Fibroblast of skin of back (primary cell): ENCODE measurements around the gene MYPOP. TPM values are rescaled to one million over a fixed set of nuclear protein-coding genes. Genes with fewer than 3 reads are reported as not detected.

Source experiments
- DNase-seq: peaks from one replicate; pipeline ENCODE4 v3.0.0-alpha.2; 2013
- polyA plus RNA-seq, 2 experiments: library from polyadenylated mRNA; unstranded; fragments of 120-200 nt; gene quantifications; one replicate each; pipeline ENCODE4 v1.2.1, GENCODE V29; 2013; ENCODE audit not compliant: insufficient read length in 2 of 2

Gene MYPOP, protein sequence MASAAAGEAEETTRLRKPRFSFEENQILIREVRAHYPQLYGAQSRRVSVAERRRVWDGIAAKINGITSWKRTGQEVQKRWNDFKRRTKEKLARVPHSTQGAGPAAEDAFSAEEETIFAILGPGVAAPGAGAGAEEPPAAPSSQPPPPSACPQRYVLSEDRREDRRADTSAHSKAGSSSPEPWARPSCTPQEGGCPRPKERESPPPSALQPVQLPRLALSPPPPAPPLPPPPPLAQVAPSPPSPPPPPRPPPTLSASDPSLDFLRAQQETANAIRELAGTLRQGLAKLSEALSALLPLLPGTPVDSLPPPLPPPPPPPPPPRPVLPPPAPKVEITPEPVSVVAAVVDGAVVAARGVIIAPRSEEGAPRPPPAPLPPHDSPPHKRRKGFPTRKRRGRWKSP
- polyA plus RNA-seq (2013, experiment 1 of 2; ENCODE audit: insufficient read length), result 7.8 TPM
- polyA plus RNA-seq (2013, experiment 2 of 2; ENCODE audit: insufficient read length), result 8.3 TPM

DNA sequence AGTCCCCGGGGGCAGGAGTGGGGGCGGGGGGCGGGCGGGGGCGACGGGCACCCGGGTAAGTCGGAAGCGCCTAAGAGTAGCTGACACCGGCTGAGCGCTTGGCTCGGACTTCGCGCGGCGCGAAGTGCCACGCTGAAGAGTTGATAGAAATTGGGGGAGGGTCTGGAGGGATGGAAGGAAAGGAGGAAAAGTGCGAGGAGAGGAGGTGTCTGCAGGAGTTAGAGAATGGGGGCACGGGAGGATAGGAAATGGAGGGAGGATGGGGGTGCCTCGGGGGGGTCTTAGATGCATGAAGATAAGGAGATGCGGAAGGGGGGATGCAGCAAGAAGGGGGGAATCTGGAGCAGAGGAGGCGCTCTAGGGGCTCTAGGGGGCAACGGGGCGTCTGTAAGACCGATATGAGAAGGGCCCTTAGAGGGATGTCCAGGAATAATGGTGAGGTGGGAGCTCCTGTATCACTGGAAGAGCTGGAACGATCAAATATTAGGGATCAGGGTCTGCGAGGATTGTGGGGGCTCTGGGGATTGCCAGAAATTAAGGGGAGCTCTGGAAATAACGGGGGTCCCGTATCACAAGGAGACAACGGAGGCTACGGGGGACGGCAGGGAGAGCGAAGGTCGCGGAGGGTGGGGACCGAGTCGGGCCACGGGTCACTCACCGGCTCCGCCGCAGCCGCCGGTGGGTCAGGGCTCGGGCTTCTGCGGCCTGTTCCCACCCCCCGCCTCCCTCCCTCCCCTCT is at the start of gene MYPOP:
Gene MYPOP (minus strand): TSS at position 702 of the 739 bp plus-strand sequence. CDS start 840 bp downstream, outside the sequence.
- no peak for DNase-seq

DNA sequence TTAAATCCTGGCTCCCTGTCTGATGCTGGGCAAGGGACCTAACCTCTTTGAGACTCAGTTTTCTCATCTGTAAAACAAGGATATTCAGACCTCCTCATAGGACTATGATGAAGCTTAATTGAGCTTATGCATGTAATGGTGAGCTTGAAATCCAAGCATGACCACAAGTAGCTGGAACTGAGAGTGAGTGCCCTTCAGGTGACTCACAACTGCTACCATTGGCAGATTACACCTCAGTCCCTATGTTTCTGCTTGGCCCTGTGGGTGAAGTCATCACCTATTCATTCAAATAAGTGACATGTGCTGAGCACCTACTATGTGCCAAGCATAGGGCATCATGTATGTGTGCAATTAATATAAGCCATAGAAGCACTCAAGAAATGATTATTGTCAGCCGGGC is 45.5 kb upstream of the MYPOP start:
- no peak for DNase-seq

DNA sequence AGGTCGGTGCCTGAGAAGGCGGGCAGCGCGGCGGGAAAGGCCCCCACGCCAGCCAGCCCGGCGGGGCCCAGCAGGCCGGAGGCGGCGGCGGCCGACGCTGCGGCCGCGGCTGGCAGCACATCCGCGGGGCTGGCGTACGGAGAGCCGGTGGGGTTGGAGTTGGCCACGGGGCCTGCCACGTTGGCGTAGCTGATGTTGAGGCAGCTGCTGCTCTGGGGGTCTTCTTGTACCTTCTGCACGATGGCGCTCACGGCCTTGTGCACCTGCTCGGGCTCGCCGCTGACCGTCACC is 38.0 kb upstream of the MYPOP start:
- no peak for DNase-seq

DNA sequence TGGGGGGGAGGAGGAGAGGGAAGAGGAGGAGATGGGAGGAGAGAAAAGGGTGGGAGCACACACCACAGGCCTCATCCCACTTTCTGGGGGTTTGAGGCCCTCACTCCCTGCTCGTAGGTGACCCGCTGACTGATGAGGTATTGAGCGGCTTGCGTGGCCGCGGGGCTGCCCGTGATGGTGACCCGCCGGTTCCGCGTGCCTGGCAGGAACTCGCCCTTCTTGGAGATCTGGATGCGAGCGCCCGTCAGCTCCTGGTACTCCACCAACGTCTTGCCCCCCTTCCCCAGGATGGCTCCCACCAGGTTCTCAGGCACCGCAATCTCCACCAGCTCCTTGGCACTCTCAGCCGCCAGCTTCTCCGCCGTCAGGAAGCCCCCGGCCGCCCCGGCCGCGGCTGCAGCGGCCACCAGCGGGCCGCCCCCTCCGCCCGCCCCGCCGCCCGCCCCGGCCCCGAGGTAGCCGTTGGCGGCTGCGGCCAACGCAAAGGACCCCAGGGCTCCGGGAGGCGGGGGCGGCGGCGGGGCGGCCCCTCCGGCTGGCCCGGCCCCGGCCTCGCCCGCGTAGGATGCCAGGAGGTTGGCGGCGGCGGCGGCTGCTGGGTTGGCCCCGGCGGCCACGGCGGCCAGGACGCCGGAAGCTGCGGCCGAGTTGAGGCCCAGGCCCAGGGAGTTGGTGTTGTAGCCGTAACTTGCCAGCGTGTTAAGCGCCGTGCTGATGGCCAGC is 37.5 kb upstream of the MYPOP start:
- DNase-seq, result no peak

DNA sequence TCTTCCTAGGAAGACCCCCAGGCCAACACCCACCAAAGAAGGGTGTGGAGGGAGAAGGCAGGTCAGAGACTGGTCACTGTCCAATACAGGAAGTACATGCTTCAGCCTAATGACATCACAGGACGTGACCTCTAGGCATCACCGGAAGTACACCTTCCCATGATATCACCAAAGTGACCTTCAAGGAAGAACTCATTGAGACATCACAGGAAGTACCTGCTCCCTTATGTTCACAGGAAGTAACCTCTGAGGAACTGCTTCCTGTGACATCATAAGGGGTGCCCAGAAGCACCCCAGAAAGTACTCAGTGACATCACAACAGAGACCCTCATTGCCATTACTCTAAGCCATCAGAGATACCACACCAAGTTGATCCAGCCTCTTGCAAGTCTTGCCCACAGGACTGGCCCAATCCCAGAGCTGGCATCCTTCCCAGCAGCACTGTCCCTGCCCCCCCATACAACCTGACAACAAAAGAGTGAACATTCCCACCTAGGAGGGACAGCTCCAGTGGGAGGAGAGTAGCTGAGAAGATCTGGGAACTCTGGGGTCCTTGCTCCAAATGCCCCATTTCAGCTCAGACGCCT is 36.4 kb upstream of the MYPOP start:
- DNase-seq, result no peak

DNA sequence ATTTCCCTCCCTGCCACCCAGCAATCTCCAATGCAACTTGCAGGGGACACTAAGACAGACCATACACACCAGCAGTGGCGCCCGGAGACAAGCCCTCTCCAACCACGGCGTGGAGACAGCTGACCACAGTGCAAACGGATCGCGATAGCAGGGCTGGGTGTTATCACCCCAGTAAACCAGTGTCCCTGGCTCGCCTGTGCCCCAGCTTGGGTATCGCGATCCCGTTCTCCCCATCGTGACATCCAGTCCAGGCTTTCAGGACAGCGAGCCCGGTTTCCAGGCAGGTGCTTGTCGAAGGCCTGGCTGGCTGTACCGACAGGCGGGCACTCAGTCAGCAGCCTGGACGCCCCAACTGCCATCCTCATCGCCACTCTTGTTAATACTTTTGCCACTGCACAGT is 32.9 kb upstream of the MYPOP start:
- DNase-seq, result no peak

DNA sequence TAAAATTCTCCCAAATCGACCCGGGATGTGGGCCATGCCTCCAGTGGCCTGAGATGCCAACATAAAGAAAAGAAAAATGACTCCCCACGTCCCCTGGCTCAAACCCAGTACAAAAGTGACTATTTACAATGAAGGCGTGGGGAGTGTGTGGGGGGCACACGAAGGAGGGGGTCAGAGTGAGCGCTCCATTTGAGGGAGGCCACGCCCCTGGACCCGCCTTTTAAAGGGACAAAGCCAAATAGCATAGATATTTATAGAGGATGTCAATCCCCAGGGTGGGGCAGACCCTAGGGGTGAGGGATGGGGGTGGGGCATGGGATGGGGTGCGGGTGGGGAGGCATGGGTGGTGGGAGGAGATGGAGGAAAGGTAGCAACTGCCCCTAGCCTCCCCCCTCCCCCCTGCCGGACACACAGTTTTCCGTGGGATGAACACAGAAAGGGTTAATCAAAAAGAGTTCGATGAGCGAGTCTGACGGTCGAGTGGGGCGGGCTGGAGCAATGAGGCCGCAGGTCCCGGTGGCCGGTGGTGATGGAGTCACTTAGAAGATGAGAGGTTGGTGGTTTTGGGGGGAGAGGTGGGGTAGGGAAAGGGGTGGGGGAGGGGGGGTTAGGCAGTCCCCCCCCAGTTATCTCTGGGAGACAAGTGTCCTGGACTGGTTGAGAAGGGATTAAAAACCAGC is 32.3 kb upstream of the MYPOP start:
- no peak for DNase-seq

DNA sequence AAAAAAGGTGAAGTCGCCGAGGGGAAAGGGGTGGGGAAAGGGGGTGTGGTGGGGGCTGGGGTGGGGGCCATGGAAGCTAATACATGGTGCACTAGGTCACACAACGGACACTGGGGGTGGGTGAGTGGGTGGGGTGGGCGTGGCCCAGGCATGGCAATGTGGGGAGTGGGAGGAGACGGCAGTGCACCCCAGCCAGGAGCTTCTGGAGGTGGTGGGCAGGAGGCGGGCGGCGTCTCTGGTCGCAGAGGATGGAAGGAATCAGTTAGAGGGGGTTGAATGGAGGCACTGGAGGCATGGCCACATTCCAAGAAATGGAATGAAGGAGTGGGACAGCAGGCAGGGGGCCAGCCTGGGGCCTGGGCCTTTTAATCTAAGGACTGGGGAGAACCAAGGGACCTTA is 31.3 kb upstream of the MYPOP start:
- DNase-seq, result no peak

DNA sequence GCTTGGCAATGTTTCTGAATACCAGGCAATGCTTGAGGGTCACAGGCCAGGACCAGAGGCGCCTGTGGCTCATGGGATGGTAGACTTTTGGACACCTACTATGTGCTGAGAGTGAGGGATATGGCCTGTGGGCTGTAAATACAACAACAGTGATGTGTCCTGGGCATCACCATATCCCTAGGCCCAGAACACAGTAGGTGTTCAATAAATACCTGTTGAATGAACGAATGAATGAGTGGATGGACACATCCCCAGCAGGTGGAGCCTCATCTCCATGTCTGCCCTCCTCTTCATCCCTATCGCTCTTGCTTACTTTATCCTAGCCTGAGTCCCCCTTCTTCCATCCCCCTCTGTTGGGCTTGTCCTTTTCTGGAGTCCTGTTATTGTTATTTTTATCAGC is 28.6 kb upstream of the MYPOP start:
- DNase-seq, result no peak

DNA sequence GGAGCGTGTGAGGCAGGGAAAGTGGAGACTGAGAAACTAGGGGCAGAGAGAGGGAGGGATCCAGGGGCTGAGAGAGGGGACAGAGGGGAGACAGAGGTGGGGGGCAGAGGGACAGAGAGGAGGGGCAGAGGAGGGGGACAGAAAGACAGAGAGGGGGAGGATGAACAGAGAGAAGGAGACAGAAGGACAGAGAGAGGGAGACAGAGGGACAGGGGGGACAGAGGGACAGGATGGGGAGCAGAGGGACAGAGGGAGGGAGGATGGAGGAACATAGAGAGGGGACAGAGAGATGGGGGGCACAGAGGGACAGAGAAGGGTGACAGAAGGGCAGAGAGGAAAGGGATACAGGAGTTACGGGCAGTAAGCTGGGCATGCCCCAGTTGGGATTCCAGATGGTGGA is 26.8 kb upstream of the MYPOP start:
- DNase-seq, result no peak

DNA sequence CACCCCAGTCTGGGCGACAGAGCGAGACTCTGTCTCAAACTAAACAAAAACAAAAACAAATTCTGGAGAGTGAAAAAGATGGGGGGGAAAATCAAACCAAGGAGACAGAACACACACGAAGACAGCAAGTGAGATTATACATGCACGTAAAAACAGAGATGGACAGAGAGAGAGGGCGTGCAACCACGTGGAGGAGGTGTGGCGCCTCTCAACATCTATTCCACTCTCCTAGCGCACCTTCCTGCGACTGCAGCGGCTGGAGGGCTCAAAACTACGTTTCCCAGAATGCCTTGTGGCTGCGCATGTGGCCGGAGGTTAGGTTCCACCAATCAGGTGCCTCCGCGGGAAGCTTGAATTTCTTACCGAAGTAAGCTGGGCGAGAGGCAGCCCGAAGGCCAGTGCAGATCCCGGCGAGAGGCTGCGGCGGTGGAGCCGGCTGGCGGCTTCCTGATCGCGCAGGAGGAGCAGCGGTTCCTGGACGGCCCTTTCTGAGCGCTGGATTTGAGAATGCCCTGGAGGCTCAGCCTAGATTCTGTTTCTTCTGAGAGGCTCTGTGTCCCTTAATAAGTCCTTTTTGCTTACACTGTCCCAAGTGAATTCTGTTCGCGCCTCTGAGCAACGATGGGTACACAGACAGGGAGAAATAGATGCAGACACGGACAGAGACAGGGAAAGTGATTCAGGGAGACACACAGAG is 25.3 kb upstream of the MYPOP start:
- DNase-seq, result peak; percentile 88

DNA sequence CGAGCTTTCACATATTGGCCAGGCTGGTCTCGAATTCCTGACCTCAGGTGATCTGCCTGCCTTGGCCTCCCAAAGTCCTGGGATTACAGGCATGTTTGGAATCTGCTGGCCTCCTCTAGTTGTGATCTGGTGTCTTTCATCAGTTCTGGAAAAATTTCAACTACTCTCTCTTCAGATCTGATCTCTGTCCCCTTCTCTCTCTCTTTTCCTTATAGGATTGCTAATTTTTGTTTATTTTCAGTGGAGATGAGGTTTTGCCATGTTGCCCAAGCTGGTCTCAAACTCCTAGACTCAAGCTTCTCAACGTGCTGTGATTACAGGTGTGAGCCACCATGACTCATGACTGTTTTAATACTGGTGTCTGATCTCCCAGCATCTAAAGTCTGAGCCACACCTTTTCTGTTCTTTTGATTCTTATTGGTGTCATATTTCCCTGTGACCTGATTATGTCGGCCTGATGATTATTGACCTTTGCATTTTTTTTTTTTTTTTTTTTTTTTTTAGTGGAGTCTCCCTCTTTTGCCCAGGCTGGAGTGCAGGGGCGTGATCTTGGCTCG is 22.6 kb upstream of the MYPOP start:
- DNase-seq, result no peak

DNA sequence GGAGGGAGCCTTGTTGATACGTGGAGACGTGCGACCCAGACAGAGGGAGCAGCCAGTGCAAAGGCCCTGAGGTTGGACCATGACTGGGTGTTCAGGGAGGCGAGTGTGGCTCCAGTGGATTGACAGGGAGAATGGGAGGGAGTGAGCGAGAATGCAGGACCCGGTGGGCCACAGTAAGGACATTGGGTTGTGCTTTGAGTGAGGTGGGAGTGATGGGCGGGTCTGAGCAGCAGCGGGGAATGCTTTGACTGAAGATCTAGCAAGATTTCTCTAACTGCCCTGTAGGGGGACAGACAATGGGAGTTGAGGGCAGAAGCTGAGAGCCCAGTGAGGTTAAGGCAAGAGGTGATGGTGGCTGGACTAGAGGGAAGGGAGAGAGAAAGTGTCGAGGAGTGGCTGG is 19.9 kb upstream of the MYPOP start:
- no peak for DNase-seq

DNA sequence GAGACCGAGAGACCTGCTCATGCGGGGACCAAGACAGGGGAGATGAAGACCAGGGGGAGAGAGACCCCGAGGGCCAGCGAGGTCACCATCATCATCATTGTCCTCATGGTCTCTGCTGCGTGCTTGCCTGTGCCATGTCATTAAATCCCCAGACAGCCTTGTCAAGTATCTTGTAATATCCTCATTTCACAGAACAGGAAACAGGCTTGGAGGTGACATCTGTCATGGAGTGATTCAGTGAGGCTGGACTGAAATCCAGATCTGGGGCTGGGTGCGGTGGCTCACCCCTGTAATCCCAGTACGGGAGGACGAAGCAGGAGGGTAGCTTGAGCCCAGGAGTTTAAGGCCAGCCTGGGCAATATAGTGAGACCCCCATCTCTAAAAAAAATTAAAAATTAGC is 18.0 kb upstream of the MYPOP start:
- DNase-seq, result no peak

DNA sequence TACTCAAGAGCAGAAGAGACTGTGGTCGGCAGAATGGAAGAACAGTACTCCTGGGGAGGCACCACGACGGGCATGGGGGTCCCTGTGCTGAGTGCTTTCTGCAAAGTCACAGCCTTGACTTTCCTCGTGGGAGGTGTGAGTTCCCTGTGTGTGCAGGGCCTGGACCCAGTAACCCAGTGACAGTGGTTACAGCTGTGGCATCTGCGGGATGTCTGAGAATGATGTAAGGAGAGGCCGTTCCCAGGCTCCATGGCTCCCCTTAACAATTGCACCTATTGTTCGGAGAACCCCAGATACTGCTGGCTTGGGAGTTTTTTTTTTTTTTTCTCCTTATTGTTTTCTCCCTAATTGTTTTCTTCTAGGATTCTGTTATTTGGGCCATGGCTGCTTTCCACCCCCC is 17.3 kb upstream of the MYPOP start:
- no peak for DNase-seq

DNA sequence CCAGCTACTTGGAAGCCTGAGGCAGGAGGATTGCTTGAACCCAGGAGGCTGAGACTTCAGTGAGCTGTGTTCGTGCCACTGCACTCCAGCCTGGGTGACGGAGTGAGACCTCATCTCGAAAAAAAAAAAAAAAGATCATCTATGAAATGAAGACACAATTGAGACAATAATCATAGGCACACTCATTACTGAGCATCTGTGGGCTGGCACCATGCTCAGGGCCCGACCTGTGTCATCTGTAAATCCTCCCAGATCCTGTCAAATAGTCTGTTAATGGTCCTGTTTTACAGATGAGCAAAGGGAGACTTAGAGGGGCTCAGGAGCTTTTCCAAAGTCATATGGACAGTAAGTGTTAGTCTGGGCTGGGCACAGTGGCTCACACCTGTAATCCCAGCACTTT is 16.3 kb upstream of the MYPOP start:
- no peak for DNase-seq

DNA sequence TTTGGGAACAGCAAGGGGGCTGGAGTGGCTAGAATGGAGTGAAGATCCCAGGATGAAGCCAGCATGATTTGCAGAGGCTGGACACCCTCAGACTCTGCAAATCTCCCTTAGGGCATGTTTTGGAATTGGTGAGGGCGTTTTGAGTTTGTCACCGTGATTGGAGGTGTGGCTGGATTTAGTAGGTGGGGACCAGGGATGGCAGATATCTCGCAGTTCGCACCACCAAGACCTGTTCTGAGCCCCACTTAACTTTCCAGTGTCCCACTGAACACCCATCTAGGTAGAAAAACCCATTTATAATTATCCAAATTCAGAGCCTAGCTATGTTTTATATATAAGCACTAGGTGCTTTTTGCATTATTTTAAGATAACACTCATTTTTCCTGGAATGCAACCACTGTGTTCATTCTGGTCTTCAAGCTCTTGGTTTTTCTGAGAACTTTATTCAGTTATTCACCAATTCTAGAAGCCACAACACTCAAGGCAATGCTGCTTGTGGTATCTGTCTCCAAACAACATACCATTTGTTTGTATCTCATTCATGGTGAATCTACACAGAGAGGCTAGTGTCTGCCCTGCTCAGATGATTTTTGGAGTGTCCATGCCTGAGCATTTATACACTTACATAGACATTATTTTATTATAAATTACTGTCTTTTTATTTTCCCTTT is 15.1 kb upstream of the MYPOP start:
- no peak for DNase-seq

DNA sequence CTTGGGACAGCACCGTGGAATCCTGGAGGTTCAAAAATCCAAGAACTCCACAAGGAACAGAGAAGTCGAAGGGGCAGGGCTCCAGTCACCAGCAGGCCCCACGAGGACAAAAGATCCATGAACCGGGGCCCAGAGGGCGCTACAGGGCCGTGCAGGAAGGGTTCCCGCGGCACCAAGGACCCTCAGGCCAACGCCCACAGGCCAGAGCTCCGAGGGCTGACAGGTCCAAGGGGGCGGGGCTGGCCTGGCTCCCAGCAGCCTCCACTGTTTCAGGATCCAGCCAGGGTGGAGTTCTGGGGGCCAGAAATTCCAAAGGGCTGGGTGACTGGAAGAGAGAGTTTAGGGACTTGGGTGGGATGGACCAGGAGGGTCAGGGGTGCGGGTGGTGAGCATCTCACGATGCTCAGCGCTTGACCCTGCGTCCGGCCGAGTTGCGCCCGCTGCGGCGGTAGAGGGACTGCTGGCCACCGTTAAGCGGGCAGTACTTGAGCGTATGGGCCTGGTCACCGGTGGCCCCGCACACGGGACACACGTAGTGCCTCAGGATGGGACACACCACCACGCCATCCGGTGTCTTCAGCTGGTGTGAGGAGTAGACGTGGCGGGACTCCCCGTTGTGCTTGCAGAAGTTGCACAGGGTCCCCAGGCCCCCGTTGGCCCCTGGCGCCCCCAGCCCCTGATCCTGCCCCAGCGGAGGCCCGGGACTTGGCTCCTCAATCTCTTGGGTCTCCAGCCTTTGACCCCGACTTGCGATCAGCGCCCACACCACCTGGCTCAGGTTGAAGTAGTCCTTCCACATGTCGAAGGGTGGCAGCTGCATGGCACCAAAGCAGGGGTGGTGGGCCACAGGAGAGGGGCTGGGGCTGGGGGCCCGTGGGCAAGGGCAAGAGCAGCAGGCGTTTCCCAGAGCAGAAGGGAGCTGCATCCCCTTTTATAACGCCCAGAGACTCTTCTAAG is 11.7 kb upstream of the MYPOP start, which contains the start of gene NANOS2:
Gene NANOS2 (minus strand): TSS at position 905 of the 957 bp plus-strand sequence. CDS start 85 bp downstream, at position 820.
- DNase-seq, result no peak

DNA sequence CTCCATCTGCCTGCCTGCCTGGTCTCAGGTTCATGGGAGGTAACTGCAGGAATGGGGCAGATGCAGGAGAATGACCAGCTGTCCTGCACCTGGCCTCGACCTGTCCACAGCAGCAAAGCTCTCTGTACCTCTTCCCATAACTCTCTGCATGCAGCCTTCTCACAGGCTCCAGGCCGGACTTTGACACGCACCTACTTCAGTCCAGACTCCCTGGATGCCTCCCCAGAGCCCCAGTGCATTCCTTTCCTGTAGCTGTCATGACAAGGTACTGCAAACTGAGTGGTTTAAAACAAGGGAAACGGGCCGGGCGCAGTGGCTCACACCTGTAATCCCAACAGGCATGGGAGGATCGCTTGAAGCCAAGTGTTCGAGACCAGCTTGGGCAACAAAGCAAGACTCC is 8.9 kb upstream of the MYPOP start:
- DNase-seq, result no peak

DNA sequence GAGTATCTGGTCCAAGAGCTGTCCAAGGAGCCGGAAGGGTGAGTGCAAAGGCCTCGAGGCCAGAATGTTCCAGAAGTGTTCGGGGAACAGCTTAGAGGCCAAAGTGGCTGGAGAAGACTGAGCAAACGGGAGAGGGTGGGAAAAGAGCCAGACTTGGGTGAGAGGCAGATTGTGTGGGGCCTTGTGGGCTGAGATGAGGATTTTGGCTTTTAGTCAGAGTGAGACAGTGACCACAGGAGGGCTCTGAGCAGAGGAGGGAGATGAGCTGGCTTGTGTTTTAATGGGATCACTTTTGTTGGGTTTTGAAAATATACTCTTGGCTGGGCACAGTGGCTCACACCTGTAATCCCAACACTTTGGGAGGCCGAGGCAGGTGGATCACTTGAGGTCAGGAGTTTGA is 6.5 kb upstream of the MYPOP start:
- no peak for DNase-seq
